8988T (cell line): ENCODE measurements around the gene CFAP141.

ENCODE experiments used
- DNase-seq: peaks from one replicate; pipeline ENCODE4 v3.0.0; 2011

The CFAP141 gene

GRCh38 chr1:154167461-154167860 lies 38.7 kb downstream of the CFAP141 start:
- DNase-seq = no peak

GRCh38 chr1:154166207-154166606 lies 39.9 kb downstream of the CFAP141 start:
- DNase-seq = no peak

- no peak for DNase-seq
Observed at GRCh38 chr1:154159554-154159953, 46.6 kb downstream of the CFAP141 start.

- no peak for DNase-seq
Observed at GRCh38 chr1:154158307-154159125, 47.6 kb downstream of the CFAP141 start.

- DNase-seq = no peak
Observed at GRCh38 chr1:154157520-154158306, 48.4 kb downstream of the CFAP141 start.

GRCh38 chr1:154155251-154155650 lies 50.9 kb downstream of the CFAP141 start:
- no peak for DNase-seq

GRCh38 chr1:154154534-154155191 lies 51.5 kb downstream of the CFAP141 start, which contains the start of gene NUP210L:
Gene NUP210L, minus strand, starts transcription at chr1:154155073.
- DNase-seq = no peak

- no peak for DNase-seq
Observed at GRCh38 chr1:154154053-154154452, 52.1 kb downstream of the CFAP141 start.

GRCh38 chr1:154151311-154151710 lies 54.8 kb downstream of the CFAP141 start:
- no peak for DNase-seq
